ENCODE results near the gene NOL7.

NOL7 gene

DNA sequence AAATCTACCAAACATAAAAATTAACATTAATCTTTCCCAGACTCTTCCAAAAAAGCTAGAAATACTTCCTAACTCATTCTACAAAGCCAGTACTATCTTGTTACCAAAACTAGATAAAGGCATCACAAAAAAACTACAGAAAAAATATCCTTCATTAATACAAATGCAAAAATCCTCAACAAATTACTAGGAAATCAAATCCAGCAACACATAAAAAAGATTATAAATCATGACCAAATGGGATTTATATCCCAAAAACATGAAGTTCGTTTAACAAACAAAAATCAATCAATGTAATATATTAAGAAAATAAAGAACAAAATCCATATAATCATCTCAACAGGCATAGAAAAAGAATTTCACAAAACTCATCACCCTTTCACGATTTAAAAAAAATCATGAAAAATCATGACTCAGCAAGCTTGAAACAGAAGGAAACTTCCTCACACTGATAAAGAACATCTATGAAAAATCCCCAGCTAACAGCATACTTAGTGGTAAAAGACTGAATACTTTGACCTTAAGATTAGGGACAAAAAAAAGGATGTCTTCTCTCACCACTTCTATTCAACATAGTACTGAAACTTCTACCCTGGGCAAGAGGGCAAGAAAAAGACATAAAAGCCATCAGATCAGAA, 53.3 kb downstream of the NOL7 start:
- Histone ChIP-seq H3K4me1 (ENCODE audit: control insufficient read depth, insufficient read depth, low read length) (peaks cover 6% of the 10 kb centered on the region; the same call in 1 of the 2 replicates), H3K9ac (ENCODE audit: low read length) (no peak overlapping the region), H3K27ac (ENCODE audit: low read depth, low read length) (no peak overlapping the region), H3K36me3 (ENCODE audit: control insufficient read depth, insufficient read depth, low read length) (no peaks in the 10 kb centered on the region; the same call in 1 of the 2 replicates), H3K4me3 (ENCODE audit: low read depth, low read length) (no peak overlapping the region), H3K27me3 (ENCODE audit: control insufficient read depth, insufficient read depth, low read length) (no peaks in the 10 kb centered on the region), H3K9me3 (ENCODE audit: control insufficient read depth, insufficient read depth, low read depth, low read length) (peaks cover 4% of the 10 kb centered on the region; the same call in 1 of the 2 replicates)

DNA sequence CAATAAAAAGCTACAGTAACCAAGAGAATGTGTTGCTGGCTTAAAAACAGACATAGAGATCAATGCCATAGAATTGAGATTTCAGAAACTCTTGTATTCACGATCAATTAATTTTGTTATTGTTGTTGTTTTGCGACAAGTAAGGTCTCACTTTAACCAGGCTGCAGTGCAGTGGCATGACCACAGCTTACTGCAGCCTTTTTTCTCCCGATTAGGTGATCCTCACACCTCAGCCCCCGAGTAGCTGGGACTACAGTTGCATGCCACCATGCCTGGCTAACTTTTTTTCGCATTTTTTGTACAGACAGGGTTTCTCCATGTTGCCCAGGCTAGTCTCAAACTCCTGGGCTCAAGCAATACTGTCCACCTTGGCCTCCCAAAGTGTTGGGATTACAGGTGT, 54.3 kb downstream of the NOL7 start:
- no peaks in the 10 kb centered on the region; the same call in 1 of the 2 replicates for H3K36me3 ChIP-seq (ENCODE audit: control insufficient read depth, insufficient read depth, low read length)
- H3K27ac ChIP-seq (ENCODE audit: low read depth, low read length): no peak overlapping the region
- no peaks in the 10 kb centered on the region for H3K27me3 ChIP-seq (ENCODE audit: control insufficient read depth, insufficient read depth, low read length)
- peaks cover 4% of the 10 kb centered on the region; the same call in 1 of the 2 replicates for H3K9me3 ChIP-seq (ENCODE audit: control insufficient read depth, insufficient read depth, low read depth, low read length)
- H3K4me3 ChIP-seq (ENCODE audit: low read depth, low read length): no peak overlapping the region
- peaks cover 6% of the 10 kb centered on the region; the same call in 1 of the 2 replicates for H3K4me1 ChIP-seq (ENCODE audit: control insufficient read depth, insufficient read depth, low read length)
- no peak overlapping the region for H3K9ac ChIP-seq (ENCODE audit: low read length)

All from HUES6 (cell line).